Measurements from ENCODE around the gene CYP39A1. TPM values are rescaled to one million over a fixed set of nuclear protein-coding genes. Genes with fewer than 3 reads are reported as not detected.

The CYP39A1 gene
- total RNA-seq, 1 experiment from 2014 or later: not detected

DNA sequence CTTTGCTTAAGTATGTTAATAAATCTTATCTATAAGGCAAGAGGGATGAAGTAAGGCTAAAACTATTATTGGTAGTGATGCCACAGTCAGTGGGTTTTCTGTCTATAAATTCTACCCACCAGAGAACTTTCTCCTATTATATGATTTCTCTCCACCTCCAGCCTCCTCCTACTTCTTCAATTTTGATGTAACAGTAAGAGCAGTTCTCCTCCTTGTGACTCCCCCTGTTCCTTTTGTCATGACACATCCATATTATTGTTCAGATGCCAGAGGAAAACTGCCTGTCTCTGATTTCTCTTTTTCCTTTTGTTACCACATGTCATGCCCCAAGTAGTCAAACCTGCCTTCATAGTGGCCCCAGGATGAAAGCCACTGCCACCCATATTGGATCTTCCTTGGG, 152.2 kb downstream of the CYP39A1 start:
- CTCF ChIA-PET: no interaction called here
- TF ChIP-seq, protein P1, sequence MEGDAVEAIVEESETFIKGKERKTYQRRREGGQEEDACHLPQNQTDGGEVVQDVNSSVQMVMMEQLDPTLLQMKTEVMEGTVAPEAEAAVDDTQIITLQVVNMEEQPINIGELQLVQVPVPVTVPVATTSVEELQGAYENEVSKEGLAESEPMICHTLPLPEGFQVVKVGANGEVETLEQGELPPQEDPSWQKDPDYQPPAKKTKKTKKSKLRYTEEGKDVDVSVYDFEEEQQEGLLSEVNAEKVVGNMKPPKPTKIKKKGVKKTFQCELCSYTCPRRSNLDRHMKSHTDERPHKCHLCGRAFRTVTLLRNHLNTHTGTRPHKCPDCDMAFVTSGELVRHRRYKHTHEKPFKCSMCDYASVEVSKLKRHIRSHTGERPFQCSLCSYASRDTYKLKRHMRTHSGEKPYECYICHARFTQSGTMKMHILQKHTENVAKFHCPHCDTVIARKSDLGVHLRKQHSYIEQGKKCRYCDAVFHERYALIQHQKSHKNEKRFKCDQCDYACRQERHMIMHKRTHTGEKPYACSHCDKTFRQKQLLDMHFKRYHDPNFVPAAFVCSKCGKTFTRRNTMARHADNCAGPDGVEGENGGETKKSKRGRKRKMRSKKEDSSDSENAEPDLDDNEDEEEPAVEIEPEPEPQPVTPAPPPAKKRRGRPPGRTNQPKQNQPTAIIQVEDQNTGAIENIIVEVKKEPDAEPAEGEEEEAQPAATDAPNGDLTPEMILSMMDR (conservative IDR thresholded peaks at IDR 0.05; ENCODE audit: low read depth, low read length): no peak
- TF ChIP-seq EZH2 (IDR thresholded peaks at IDR 0.05; ENCODE audit: borderline replicate concordance, low read depth, low read length, poor library complexity, severe bottlenecking): no peak
- BruUV-seq (replicated peaks): no TSS peak

More for the DNA sequence above, 152.2 kb downstream of the CYP39A1 start:
- no peaks in the 10 kb centered on the region for H3K36me3 ChIP-seq (ENCODE audit: insufficient read depth, low read length, poor library complexity, severe bottlenecking)
- intact Hi-C loops (cut with micrococcal nuclease; ENCODE audit: unreplicated experiment): no loop called here
- no peak overlapping the region for H3K27ac ChIP-seq (ENCODE audit: low read depth, low read length, poor library complexity, severe bottlenecking)
- no peaks in the 10 kb centered on the region for H3K9me3 ChIP-seq (ENCODE audit: low read depth, low read length, poor library complexity, severe bottlenecking)
- H3K4me3 ChIP-seq (ENCODE audit: low read depth, low read length, poor library complexity, severe bottlenecking): no peak overlapping the region
- H3K27me3 ChIP-seq (replicated peaks; ENCODE audit: insufficient read depth, low read depth, low read length, poor library complexity): peaks cover 11% of the 10 kb centered on the region
- no peak for DNase-seq (ENCODE audit: low spot score)
- H3K4me1 ChIP-seq (ENCODE audit: insufficient read depth, low read length, poor library complexity, severe bottlenecking): no peaks in the 10 kb centered on the region
- POLR2A ChIA-PET (ENCODE audit: low non-redundant PET): no interaction called here

Other genes with a start within 250 kb of the CYP39A1 start
- 0.13 TPM in 1 of 2 replicates, not detected in the other for gene RCAN2, start 161.4 kb downstream of the CYP39A1 start, total RNA-seq (2021)
- 0.45 and 0.52 TPM in 2 replicates for gene SLC25A27, start 157 bp upstream of the CYP39A1 start, total RNA-seq (2021)
- gene TDRD6, start 35.1 kb upstream of the CYP39A1 start, total RNA-seq (2021): not detected in 2 replicates
- gene PLA2G7, start 82.6 kb upstream of the CYP39A1 start, total RNA-seq (2021): not detected in 2 replicates
- not detected in 2 replicates for gene ANKRD66, start 94.1 kb upstream of the CYP39A1 start, total RNA-seq (2021)
- gene MEP1A, start 140.6 kb upstream of the CYP39A1 start, total RNA-seq (2021): not detected in 2 replicates